ENCODE measurements around the gene C1orf210. TPM values are rescaled to one million over a fixed set of nuclear protein-coding genes. Genes with fewer than 3 reads are reported as not detected.

The C1orf210 gene
- total RNA-seq, 1 experiment from 2014 or later = 5.9 TPM

- no peak overlapping the region for H2AK5ac ChIP-seq (ENCODE audit: insufficient read length, low read length)
- H2AFZ ChIP-seq (ENCODE audit: low read length) = no peak overlapping the region
- no peak overlapping the region for H4K5ac ChIP-seq (ENCODE audit: insufficient read length, low read depth, low read length)
- no peak overlapping the region for H3K9ac ChIP-seq (ENCODE audit: extremely low read depth, insufficient read length, low read length)
- H3T11ph ChIP-seq (ENCODE audit: low read length) = no peak overlapping the region
- H3K79me2 ChIP-seq (ENCODE audit: insufficient read depth, low read length) = no peaks in the 10 kb centered on the region
- H3K27me3 Mint-ChIP-seq (ENCODE audit: low read depth) = peaks cover 1% of the 10 kb centered on the region; the same call in 1 of the 2 replicates
- no peak overlapping the region for H4K8ac ChIP-seq (replicated peaks; ENCODE audit: insufficient read length, low read depth, low read length)
- H4K91ac ChIP-seq (ENCODE audit: insufficient read length, low read depth, low read length) = no peak overlapping the region
- no peak overlapping the region for H2BK12ac ChIP-seq (ENCODE audit: insufficient read length, low read depth, low read length)
- TF ChIP-seq, protein P1, sequence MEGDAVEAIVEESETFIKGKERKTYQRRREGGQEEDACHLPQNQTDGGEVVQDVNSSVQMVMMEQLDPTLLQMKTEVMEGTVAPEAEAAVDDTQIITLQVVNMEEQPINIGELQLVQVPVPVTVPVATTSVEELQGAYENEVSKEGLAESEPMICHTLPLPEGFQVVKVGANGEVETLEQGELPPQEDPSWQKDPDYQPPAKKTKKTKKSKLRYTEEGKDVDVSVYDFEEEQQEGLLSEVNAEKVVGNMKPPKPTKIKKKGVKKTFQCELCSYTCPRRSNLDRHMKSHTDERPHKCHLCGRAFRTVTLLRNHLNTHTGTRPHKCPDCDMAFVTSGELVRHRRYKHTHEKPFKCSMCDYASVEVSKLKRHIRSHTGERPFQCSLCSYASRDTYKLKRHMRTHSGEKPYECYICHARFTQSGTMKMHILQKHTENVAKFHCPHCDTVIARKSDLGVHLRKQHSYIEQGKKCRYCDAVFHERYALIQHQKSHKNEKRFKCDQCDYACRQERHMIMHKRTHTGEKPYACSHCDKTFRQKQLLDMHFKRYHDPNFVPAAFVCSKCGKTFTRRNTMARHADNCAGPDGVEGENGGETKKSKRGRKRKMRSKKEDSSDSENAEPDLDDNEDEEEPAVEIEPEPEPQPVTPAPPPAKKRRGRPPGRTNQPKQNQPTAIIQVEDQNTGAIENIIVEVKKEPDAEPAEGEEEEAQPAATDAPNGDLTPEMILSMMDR (conservative IDR thresholded peaks at IDR 0.05) = no peak
- no peaks in the 10 kb centered on the region for H4K20me1 ChIP-seq (ENCODE audit: control insufficient read depth, insufficient read depth, insufficient read length)
- H2BK15ac ChIP-seq (ENCODE audit: low read depth, low read length) = no peak overlapping the region
- no peaks in the 10 kb centered on the region for H3K9me3 Mint-ChIP-seq
- H3K9me3 ChIP-seq (ENCODE audit: control insufficient read depth, low read depth, low read length) = no peaks in the 10 kb centered on the region
- no peak overlapping the region for H2BK20ac ChIP-seq (ENCODE audit: low read depth, low read length, poor library complexity, severe bottlenecking)
- H3K4me3 Mint-ChIP-seq = no peak overlapping the region
- H3K4me1 Mint-ChIP-seq = peaks cover 45 to 61% of the 10 kb centered on the region in 2 experiments
- H3K23ac ChIP-seq (ENCODE audit: insufficient read length, low read depth, low read length) = no peak overlapping the region
- H2BK120ac ChIP-seq (ENCODE audit: low read depth, low read length, poor library complexity, severe bottlenecking) = no peak overlapping the region
- no peak overlapping the region for H3K4me2 ChIP-seq (ENCODE audit: insufficient read depth, insufficient read length, low read length)
- no peak overlapping the region for H2BK5ac ChIP-seq (ENCODE audit: insufficient read length, low read length)
- no peak for DNase-seq
- no peaks in the 10 kb centered on the region for H3K23me2 ChIP-seq (ENCODE audit: insufficient read length, low read depth, low read length, poor library complexity, severe bottlenecking)
- H3K56ac ChIP-seq (ENCODE audit: insufficient read length, low read depth, low read length) = no peak overlapping the region
- H3K18ac ChIP-seq (ENCODE audit: insufficient read length, low read depth, low read length) = no peak overlapping the region
- peak overlapping the region in 1 of 3 experiments; percentile 53; a peak in 2 of 7 replicates for H3K27ac Mint-ChIP-seq
- H3K4me1 ChIP-seq (ENCODE audit: insufficient read depth, low read length) = peaks cover 9% of the 10 kb centered on the region
- H3K27me3 ChIP-seq (ENCODE audit: insufficient read depth, low read length) = no peaks in the 10 kb centered on the region
- H3K36me3 Mint-ChIP-seq (ENCODE audit: insufficient read depth in 1 of 3, low read depth in 3 of 3) = no peaks in the 10 kb centered on the region
- H3K79me1 ChIP-seq (ENCODE audit: insufficient read depth, low read depth, low read length, poor library complexity, severe bottlenecking) = no peaks in the 10 kb centered on the region
- no peak overlapping the region for H3K27ac ChIP-seq (ENCODE audit: insufficient read length, low read depth, low read length)
- H3K4ac ChIP-seq (ENCODE audit: low read depth, low read length) = no peak overlapping the region
- H3K14ac ChIP-seq (ENCODE audit: insufficient read depth, low read length) = no peak overlapping the region
These were observed 13.7 kb upstream of the C1orf210 start for GRCh38 chr1:43299101-43299500.

Measured in H9 (cell line).